Karpas-422 (cell line): Measurements from ENCODE around the gene LCE7A. TPM values are rescaled to one million over a fixed set of nuclear protein-coding genes. Genes with fewer than 3 reads are reported as not detected.

Source experiments
- DNase-seq: peaks from one replicate; pipeline ENCODE4 v3.0.0-alpha.2; 2015
- H2AFZ ChIP-seq: fragments of 200-600 bp; sonication (generic); 2 replicates; pipeline ENCODE4 v1.6.1; 2014; ENCODE audit warnings: antibody characterized with exemption, low read length, mixed read lengths
- H3K27ac ChIP-seq: fragments of 200-600 bp; sonication (generic); 2 replicates; pipeline ENCODE4 v1.5.1; 2014; ENCODE audit warnings: mild to moderate bottlenecking, low read length, moderate library complexity
- H3K27me3 ChIP-seq: fragments of 200-600 bp; sonication (generic); 2 replicates; pipeline ENCODE4 v1.6.1; 2014; ENCODE audit warnings: low read length, mixed read lengths
- H3K36me3 ChIP-seq: fragments of 200-600 bp; sonication (generic); 2 replicates; pipeline ENCODE4 v1.6.1; 2014; ENCODE audit warnings: low read length, mixed read lengths; ENCODE audit not compliant: insufficient read depth
- H3K4me1 ChIP-seq: fragments of 200-600 bp; sonication (generic); 2 replicates; pipeline ENCODE4 v1.6.1; 2014; ENCODE audit warnings: mild to moderate bottlenecking, low read length, mixed read lengths
- H3K4me2 ChIP-seq: fragments of 200-600 bp; sonication (generic); 2 replicates; pipeline ENCODE4 v1.6.1; 2014; ENCODE audit warnings: low read length, low read depth, mild to moderate bottlenecking; ENCODE audit not compliant: poor library complexity, severe bottlenecking
- H3K4me3 ChIP-seq: fragments of 200-600 bp; sonication (generic); 2 replicates; pipeline ENCODE4 v1.5.1; 2014; ENCODE audit warnings: mild to moderate bottlenecking, antibody characterized with exemption, low read length, mixed read lengths
- H3K79me2 ChIP-seq: fragments of 200-600 bp; sonication (generic); 2 replicates; pipeline ENCODE4 v1.6.1; 2014; ENCODE audit warnings: mild to moderate bottlenecking, low read length, mixed read lengths
- H3K9ac ChIP-seq: fragments of 200-600 bp; sonication (generic); 2 replicates; pipeline ENCODE4 v1.6.0; 2014; ENCODE audit warnings: low read length
- H3K9me2 ChIP-seq: fragments of 200-600 bp; sonication (generic), shearing (Covaris generic); replicated peaks from 2 replicates; pipeline ENCODE4 v1.6.0; 2014; ENCODE audit warnings: mild to moderate bottlenecking, low read length, moderate library complexity; ENCODE audit not compliant: insufficient read depth
- H3K9me3 ChIP-seq: fragments of 300-700, 200-600 bp; sonication (generic); 2 replicates; pipeline ENCODE4 v1.6.1; 2014; ENCODE audit warnings: low read length, mixed read lengths
- H4K20me1 ChIP-seq: fragments of 200-600 bp; sonication (generic); 2 replicates; pipeline ENCODE4 v1.6.1; 2014; ENCODE audit warnings: mild to moderate bottlenecking, antibody characterized with exemption, low read length, low read depth; ENCODE audit not compliant: insufficient read depth
- total RNA-seq: library from RNA; depleted of rRNA; stranded (reverse); fragments of >200 nt; shearing (Covaris generic); gene quantifications from 2 replicates; pipeline ENCODE4 v1.2.3, GENCODE V29; 2014; ENCODE audit warnings: low replicate concordance; rRNA removed

Gene LCE7A, protein sequence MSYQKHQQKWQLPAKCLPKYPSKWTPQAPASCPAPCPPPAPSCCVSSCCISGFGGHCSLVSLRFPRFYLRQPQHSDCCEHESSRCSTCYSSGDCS
- not detected in 2 replicates for total RNA-seq

DNA sequence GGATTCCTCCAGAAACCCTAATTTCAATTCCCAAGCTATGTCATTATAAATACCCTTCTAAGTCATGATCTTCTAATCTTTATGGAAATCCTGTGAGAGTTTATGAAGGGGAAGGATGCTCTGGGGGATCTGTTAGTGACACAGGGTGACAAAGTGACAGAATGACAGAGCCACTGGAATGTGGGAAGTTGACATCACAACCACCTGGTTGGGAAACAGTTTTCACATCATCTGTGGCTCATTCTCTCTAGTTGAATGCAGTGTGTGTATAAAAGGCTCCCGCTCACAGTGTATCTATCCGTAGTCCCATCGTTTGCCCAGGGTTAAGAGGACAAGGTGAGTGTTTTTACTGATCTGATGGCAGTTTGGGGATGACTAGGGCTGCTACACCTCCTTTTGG is at the start of gene LCE7A:
TSS of gene LCE7A (plus strand) at position 301 of the 400 bp plus-strand sequence. CDS start 702 bp downstream, outside the sequence.
- Histone ChIP-seq H2AFZ (no peak within 1 kb of the TSS), H3K27me3 (no peaks in the 10 kb centered on the region)

DNA sequence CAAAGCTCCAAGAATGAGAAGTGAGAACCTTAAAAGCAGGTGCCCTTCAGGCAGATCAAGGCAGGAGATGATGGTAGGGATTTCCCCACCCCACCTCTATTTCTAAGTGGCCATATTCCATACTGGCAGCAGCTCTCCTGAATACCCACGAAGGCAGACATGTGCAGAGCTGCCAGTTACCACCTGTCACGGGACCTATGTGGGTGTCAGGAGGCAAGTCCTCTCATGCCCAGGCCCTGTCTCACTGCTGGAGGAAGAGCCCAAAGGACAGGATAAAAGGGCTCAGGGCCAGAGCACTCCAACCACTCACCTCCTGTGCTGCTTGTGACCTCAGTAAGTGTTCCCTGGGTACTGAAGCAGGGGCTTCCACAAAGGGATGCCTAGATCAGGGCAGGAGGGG is 48.7 kb upstream of the LCE7A start:
- H3K27me3 ChIP-seq = no peaks in the 10 kb centered on the region
- no peaks in the 10 kb centered on the region for H3K9me2 ChIP-seq
- no peaks in the 10 kb centered on the region for H3K36me3 ChIP-seq
- H3K79me2 ChIP-seq = no peaks in the 10 kb centered on the region
- no peak for DNase-seq
- H3K27ac ChIP-seq = no peak overlapping the region
- H4K20me1 ChIP-seq = no peaks in the 10 kb centered on the region
- no peaks in the 10 kb centered on the region for H3K9me3 ChIP-seq
- H3K4me1 ChIP-seq = no peaks in the 10 kb centered on the region
- no peak overlapping the region for H3K4me3 ChIP-seq
- no peak overlapping the region for H3K4me2 ChIP-seq
- no peak overlapping the region for H3K9ac ChIP-seq
- H2AFZ ChIP-seq = no peak overlapping the region

More for the DNA sequence above, at the start of gene LCE7A:
- Histone ChIP-seq H3K79me2 (no peaks in the 10 kb centered on the region), H3K9me2 (no peaks in the 10 kb centered on the region), H3K36me3 (no peaks in the 10 kb centered on the region), H4K20me1 (no peaks in the 10 kb centered on the region), H3K4me2 (no peak within 1 kb of the TSS), H3K27ac (no peak within 1 kb of the TSS), H3K4me3 (no peak within 1 kb of the TSS), H3K4me1 (no peaks in the 10 kb centered on the region), H3K9ac (no peak within 1 kb of the TSS), H3K9me3 (no peaks in the 10 kb centered on the region)
- no peak for DNase-seq

DNA sequence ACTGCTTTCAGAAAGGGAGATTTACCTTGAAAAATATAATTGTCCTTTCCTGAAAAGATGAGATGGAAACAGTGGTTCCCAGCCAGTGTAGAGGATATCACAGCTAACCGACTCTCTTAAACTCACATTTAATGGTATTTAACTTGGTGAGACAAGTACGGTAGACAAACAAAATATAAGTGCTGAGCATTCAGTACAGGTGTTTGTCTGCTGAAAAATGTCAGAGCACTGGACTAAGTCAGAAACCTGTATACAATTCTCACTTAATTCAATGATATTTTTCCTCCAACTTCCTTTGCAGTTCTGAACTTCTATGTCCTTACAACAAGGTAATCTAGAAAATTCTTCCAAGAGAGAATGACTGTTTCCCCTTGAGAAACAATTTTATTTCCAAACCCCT is 48.1 kb upstream of the LCE7A start, which contains the start of gene LCE1B:
TSS of gene LCE1B (plus strand) at position 301 of the 400 bp plus-strand sequence. CDS start 476 bp downstream, outside the sequence.
- Histone ChIP-seq H2AFZ (no peak within 1 kb of the TSS), H3K9me3 (no peaks in the 10 kb centered on the region), H3K4me1 (no peaks in the 10 kb centered on the region), H3K79me2 (no peaks in the 10 kb centered on the region), H3K4me2 (no peak within 1 kb of the TSS), H4K20me1 (no peaks in the 10 kb centered on the region), H3K27ac (no peak within 1 kb of the TSS), H3K9me2 (no peaks in the 10 kb centered on the region), H3K27me3 (no peaks in the 10 kb centered on the region), H3K4me3 (no peak within 1 kb of the TSS), H3K9ac (no peak within 1 kb of the TSS), H3K36me3 (no peaks in the 10 kb centered on the region)
- DNase-seq = no peak

DNA sequence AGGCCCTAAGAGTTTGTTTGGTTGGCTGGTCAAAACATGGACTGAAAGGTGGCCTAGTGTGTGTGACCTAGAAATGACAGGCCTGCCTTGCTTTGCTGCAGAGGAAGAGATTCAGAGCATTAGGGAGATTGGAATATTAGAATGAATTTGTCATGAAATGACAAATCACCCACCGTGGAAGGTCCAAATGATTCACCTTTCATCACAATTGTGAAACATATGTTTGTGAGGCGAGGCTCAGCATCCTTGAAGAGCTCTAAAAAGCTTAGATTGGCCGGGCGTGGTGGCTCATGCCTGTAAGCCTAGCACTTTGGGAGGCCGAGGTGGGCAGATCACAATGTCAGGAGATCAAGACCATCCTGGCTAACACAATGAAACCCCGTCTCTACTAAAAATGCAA is 42.5 kb upstream of the LCE7A start:
- H3K9me3 ChIP-seq = no peaks in the 10 kb centered on the region
- H3K79me2 ChIP-seq = no peaks in the 10 kb centered on the region
- no peak overlapping the region for H3K9ac ChIP-seq
- H3K27ac ChIP-seq = no peak overlapping the region
- no peak overlapping the region for H2AFZ ChIP-seq
- H3K36me3 ChIP-seq = no peaks in the 10 kb centered on the region
- H3K27me3 ChIP-seq = no peaks in the 10 kb centered on the region
- no peak overlapping the region for H3K4me3 ChIP-seq
- H3K9me2 ChIP-seq = no peaks in the 10 kb centered on the region
- H3K4me2 ChIP-seq = no peak overlapping the region
- DNase-seq = no peak
- H3K4me1 ChIP-seq = no peaks in the 10 kb centered on the region
- H4K20me1 ChIP-seq = no peaks in the 10 kb centered on the region

GRCh38 chr1:152823294-152823693 is 36.5 kb upstream of the LCE7A start:
- Histone ChIP-seq H3K4me2 (no peak overlapping the region), H3K9ac (no peak overlapping the region), H3K27me3 (no peaks in the 10 kb centered on the region), H4K20me1 (no peaks in the 10 kb centered on the region), H3K4me3 (no peak overlapping the region), H3K27ac (no peak overlapping the region), H3K36me3 (no peaks in the 10 kb centered on the region), H2AFZ (no peak overlapping the region), H3K9me3 (no peaks in the 10 kb centered on the region), H3K79me2 (no peaks in the 10 kb centered on the region), H3K4me1 (no peaks in the 10 kb centered on the region), H3K9me2 (no peaks in the 10 kb centered on the region)
- DNase-seq = peak; percentile 38

GRCh38 chr1:152824964-152825363 is 34.8 kb upstream of the LCE7A start:
- Histone ChIP-seq H3K27me3 (no peaks in the 10 kb centered on the region), H4K20me1 (no peaks in the 10 kb centered on the region), H3K9me3 (no peaks in the 10 kb centered on the region), H2AFZ (no peak overlapping the region), H3K79me2 (no peaks in the 10 kb centered on the region), H3K4me1 (no peaks in the 10 kb centered on the region), H3K9me2 (no peaks in the 10 kb centered on the region), H3K4me3 (no peak overlapping the region), H3K36me3 (no peaks in the 10 kb centered on the region), H3K9ac (no peak overlapping the region), H3K4me2 (no peak overlapping the region), H3K27ac (no peak overlapping the region)
- no peak for DNase-seq

- no peaks in the 10 kb centered on the region for H3K79me2 ChIP-seq
- H3K4me2 ChIP-seq = no peak within 1 kb of the TSS
- no peak within 1 kb of the TSS for H3K9ac ChIP-seq
- H3K9me2 ChIP-seq = no peaks in the 10 kb centered on the region
- no peak within 1 kb of the TSS for H3K4me3 ChIP-seq
- no peaks in the 10 kb centered on the region for H3K27me3 ChIP-seq
- H3K4me1 ChIP-seq = no peaks in the 10 kb centered on the region
- no peaks in the 10 kb centered on the region for H3K36me3 ChIP-seq
- no peak within 1 kb of the TSS for H2AFZ ChIP-seq
- H3K27ac ChIP-seq = no peak within 1 kb of the TSS
- no peaks in the 10 kb centered on the region for H3K9me3 ChIP-seq
- no peak for DNase-seq
- no peaks in the 10 kb centered on the region for H4K20me1 ChIP-seq
Observed at GRCh38 chr1:152827173-152827572, 32.6 kb upstream of the LCE7A start, which contains the start of gene LCE1A. Gene LCE1A, plus strand, starts transcription at chr1:152827473. Its CDS starts 0 bp downstream, at chr1:152827473.

DNA sequence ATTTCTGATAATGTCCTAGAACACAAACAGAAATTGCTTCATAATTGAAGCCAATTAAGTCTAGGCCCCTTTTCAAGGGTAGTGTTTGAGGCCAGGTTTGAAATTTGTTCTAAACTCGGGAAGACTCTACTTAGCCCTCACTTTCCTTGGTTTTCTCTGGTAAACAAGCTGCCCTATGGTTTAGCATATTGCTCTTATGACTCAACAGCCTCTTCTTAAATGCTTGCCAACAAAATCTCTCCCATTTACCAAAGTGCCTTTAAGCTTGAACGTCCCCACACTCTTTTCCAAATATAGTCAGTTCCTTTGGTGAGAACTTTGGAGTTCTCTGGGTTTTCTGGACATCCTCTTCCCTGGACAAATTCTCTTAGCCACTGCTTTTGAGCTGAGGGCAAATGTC is 22.9 kb upstream of the LCE7A start:
- H3K27ac ChIP-seq = no peak overlapping the region
- no peaks in the 10 kb centered on the region for H3K79me2 ChIP-seq

More for the DNA sequence above, 22.9 kb upstream of the LCE7A start:
- Histone ChIP-seq H3K4me2 (no peak overlapping the region), H3K9me3 (no peaks in the 10 kb centered on the region), H3K9me2 (no peaks in the 10 kb centered on the region), H3K36me3 (no peaks in the 10 kb centered on the region), H3K4me3 (no peak overlapping the region), H4K20me1 (no peaks in the 10 kb centered on the region), H3K9ac (no peak overlapping the region), H2AFZ (no peak overlapping the region), H3K4me1 (no peaks in the 10 kb centered on the region), H3K27me3 (no peaks in the 10 kb centered on the region)
- no peak for DNase-seq
